WTC11 (cell line): ENCODE results near the gene DPP4. TPM values are rescaled to one million over a fixed set of nuclear protein-coding genes. Genes with fewer than 3 reads are reported as not detected.

Experiments
- ATAC-seq: fragments of 200-7000 bp; cut with Tn5 transposase; 2 replicates; pipeline ENCODE4 v1.10.0; 2021; ENCODE audit warnings: mild to moderate bottlenecking, moderate library complexity
- CTCF ChIA-PET: fragments of 300-600 bp; sonication (Branson Sonifier 250); formaldehyde crosslinking; loops from one replicate; lab custom pipeline; 2021; ENCODE audit warnings: antibody characterized with exemption; lab: Charles Lee
- POLR2A ChIA-PET: fragments of 350-600 bp; sonication (Branson Sonifier 250); formaldehyde crosslinking; loops from one replicate; lab custom pipeline; 2021; ENCODE audit warnings: antibody characterized with exemption; lab: Charles Lee
- DNase-seq: peaks from one replicate; pipeline ENCODE4 v3.0.0; 2021; ENCODE audit warnings: low spot score
- H3K27ac Mint-ChIP-seq: 2 replicates; pipeline ENCODE4 v1.8.0; 2021; ENCODE audit warnings: mixed read lengths
- H3K27me3 Mint-ChIP-seq: 2 replicates; pipeline ENCODE4 v1.8.0; 2021; ENCODE audit warnings: low read depth, mild to moderate bottlenecking, moderate library complexity, mixed read lengths
- H3K36me3 Mint-ChIP-seq: 2 replicates; pipeline ENCODE4 v1.8.0; 2021; ENCODE audit warnings: mixed read lengths
- H3K4me1 Mint-ChIP-seq: 2 replicates; pipeline ENCODE4 v1.8.0; 2022; ENCODE audit warnings: mixed read lengths
- H3K4me3 Mint-ChIP-seq: 2 replicates; pipeline ENCODE4 v1.8.0; 2021; ENCODE audit warnings: mild to moderate bottlenecking, moderate library complexity, mixed read lengths
- H3K9me3 Mint-ChIP-seq: 2 replicates; pipeline ENCODE4 v1.8.0; 2021; ENCODE audit warnings: mixed read lengths
- CREB1 ChIP-seq: sonication (generic); formaldehyde crosslinking; IDR thresholded peaks from 2 replicates; pipeline ENCODE4 v1.8.0; 2023; ENCODE audit warnings: mild to moderate bottlenecking, missing genetic modification reagents
- IRF2 ChIP-seq: sonication (generic); formaldehyde crosslinking; IDR thresholded peaks from 2 replicates; pipeline ENCODE4 v1.8.0; 2022; ENCODE audit warnings: low read depth, missing genetic modification reagents, borderline replicate concordance
- JAZF1 ChIP-seq: fragments of 250-450 bp; sonication (Bioruptor Pico); IDR thresholded peaks from 2 replicates; pipeline ENCODE4 v1.9.0; 2021; ENCODE audit warnings: moderate library complexity, mild to moderate bottlenecking, inconsistent platforms
- JUN ChIP-seq: sonication (generic); formaldehyde crosslinking; IDR thresholded peaks from 2 replicates; pipeline ENCODE4 v1.8.0; 2023; ENCODE audit warnings: mild to moderate bottlenecking, missing genetic modification reagents
- MYBL2 ChIP-seq: sonication (generic); formaldehyde crosslinking; IDR thresholded peaks from 2 replicates; pipeline ENCODE4 v1.8.1; 2023; ENCODE audit warnings: mild to moderate bottlenecking, moderate library complexity, missing genetic modification reagents
- NR2C2 ChIP-seq: sonication (generic); formaldehyde crosslinking; IDR thresholded peaks from 2 replicates; pipeline ENCODE4 v1.8.0; 2022; ENCODE audit warnings: mild to moderate bottlenecking, missing genetic modification reagents
- SOX15 ChIP-seq: fragments of 250-450 bp; sonication (Bioruptor Pico); IDR thresholded peaks from 2 replicates; pipeline ENCODE4 v1.9.0; 2021; ENCODE audit warnings: mild to moderate bottlenecking
- TEAD1 ChIP-seq: sonication (generic); formaldehyde crosslinking; IDR thresholded peaks from 2 replicates; pipeline ENCODE4 v1.8.0; 2022; ENCODE audit warnings: mild to moderate bottlenecking, missing genetic modification reagents
- TEAD4 ChIP-seq: sonication (generic); formaldehyde crosslinking; IDR thresholded peaks from 2 replicates; pipeline ENCODE4 v1.8.0; 2022; ENCODE audit warnings: mild to moderate bottlenecking, missing genetic modification reagents
- ZNF121 ChIP-seq: sonication (generic); formaldehyde crosslinking; IDR thresholded peaks from 2 replicates; pipeline ENCODE4 v1.8.0; 2023; ENCODE audit warnings: missing genetic modification reagents
- ZNF263 ChIP-seq: sonication (generic); formaldehyde crosslinking; IDR thresholded peaks from 2 replicates; pipeline ENCODE4 v1.8.1; 2022; ENCODE audit warnings: low read depth, mild to moderate bottlenecking, moderate library complexity, missing genetic modification reagents
- ZNF396 ChIP-seq: fragments of 250-450 bp; sonication (Bioruptor Pico); IDR thresholded peaks from 2 replicates; pipeline ENCODE4 v1.8.0; 2021; ENCODE audit warnings: mild to moderate bottlenecking, moderate library complexity, borderline replicate concordance
- total RNA-seq: library from RNA; stranded (reverse); gene quantifications from 3 replicates; pipeline ENCODE4 v1.2.3, GENCODE V29; 2021
- TF ChIP-seq, protein P1 (sequence below): fragments of 200-600 bp; IDR thresholded peaks from 2 replicates; pipeline ENCODE4 v1.8.0; 2022; ENCODE audit warnings: antibody characterized with exemption
- TF ChIP-seq, protein P2 (sequence below): fragments of 250-450 bp; sonication (Bioruptor Pico); IDR thresholded peaks from 2 replicates; pipeline ENCODE4 v1.9.0; 2021; ENCODE audit warnings: moderate library complexity, mild to moderate bottlenecking, inconsistent platforms, borderline replicate concordance
- TF ChIP-seq, protein P3 (sequence below): fragments of 250-450 bp; sonication (Bioruptor Pico); IDR thresholded peaks from 2 replicates; pipeline ENCODE4 v1.9.0; 2021; ENCODE audit warnings: mild to moderate bottlenecking
- TF ChIP-seq, protein P4 (sequence below): sonication (generic); formaldehyde crosslinking; IDR thresholded peaks from 2 replicates; pipeline ENCODE4 v1.8.1; 2023; ENCODE audit warnings: mild to moderate bottlenecking, missing genetic modification reagents
- TF ChIP-seq, protein P5 (sequence below): sonication (generic); formaldehyde crosslinking; IDR thresholded peaks from 2 replicates; pipeline ENCODE4 v1.8.1; 2023; ENCODE audit warnings: mild to moderate bottlenecking, missing genetic modification reagents
- TF ChIP-seq, protein P6 (sequence below): sonication (generic); formaldehyde crosslinking; IDR thresholded peaks from 2 replicates; pipeline ENCODE4 v1.8.1; 2023; ENCODE audit warnings: mild to moderate bottlenecking, missing genetic modification reagents, moderate library complexity
- TF ChIP-seq, protein P7 (sequence below): sonication (generic); formaldehyde crosslinking; IDR thresholded peaks from 2 replicates; pipeline ENCODE4 v1.8.0; 2022; ENCODE audit warnings: mild to moderate bottlenecking, missing genetic modification reagents
- TF ChIP-seq, protein P8 (sequence below): fragments of 250-450 bp; sonication (Bioruptor Pico); conservative IDR thresholded peaks from 2 replicates; pipeline ENCODE4 v1.9.0; 2021; ENCODE audit warnings: mild to moderate bottlenecking
- TF ChIP-seq, protein P9 (sequence below): sonication (generic); formaldehyde crosslinking; IDR thresholded peaks from 2 replicates; pipeline ENCODE4 v1.8.0; 2022; ENCODE audit warnings: mild to moderate bottlenecking, missing genetic modification reagents

DPP4 gene
- total RNA-seq, 1 experiment from 2014 or later: 3.6 TPM

DNA sequence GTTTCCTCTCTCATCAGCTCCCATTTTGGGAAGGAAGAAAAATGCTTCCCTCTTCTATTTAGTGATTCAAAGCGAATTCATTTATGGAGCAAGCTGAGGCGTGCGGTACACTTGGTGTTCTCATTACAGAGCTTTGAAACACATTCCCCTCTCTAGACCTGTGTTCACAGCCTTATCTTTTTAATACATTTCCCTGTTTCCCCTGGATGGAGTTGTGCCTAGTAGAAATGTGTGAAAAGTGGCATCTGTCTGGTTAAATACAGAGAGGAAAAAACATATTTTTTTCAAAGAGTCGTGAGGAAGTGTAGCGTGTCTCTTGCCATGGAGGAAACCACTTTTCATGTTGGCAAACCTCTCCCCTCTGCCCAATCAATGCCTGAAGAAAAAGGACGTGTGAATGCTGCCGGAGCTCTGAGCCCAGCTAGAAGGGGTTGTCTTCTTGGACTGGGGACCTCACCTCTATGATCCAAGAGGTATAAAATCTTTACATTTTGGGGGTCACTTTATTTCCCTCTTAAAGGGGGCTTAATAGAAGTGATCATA, 52.4 kb downstream of the DPP4 start:
- no peak overlapping the region for H3K4me3 Mint-ChIP-seq
- H3K27me3 Mint-ChIP-seq: no peaks in the 10 kb centered on the region
- no peaks in the 10 kb centered on the region for H3K9me3 Mint-ChIP-seq
- DNase-seq (no peak), ATAC-seq (no peak)
- no peak for TF ChIP-seq ZNF396 (CRISPR knock-in tag)
- TF ChIP-seq, protein P1, sequence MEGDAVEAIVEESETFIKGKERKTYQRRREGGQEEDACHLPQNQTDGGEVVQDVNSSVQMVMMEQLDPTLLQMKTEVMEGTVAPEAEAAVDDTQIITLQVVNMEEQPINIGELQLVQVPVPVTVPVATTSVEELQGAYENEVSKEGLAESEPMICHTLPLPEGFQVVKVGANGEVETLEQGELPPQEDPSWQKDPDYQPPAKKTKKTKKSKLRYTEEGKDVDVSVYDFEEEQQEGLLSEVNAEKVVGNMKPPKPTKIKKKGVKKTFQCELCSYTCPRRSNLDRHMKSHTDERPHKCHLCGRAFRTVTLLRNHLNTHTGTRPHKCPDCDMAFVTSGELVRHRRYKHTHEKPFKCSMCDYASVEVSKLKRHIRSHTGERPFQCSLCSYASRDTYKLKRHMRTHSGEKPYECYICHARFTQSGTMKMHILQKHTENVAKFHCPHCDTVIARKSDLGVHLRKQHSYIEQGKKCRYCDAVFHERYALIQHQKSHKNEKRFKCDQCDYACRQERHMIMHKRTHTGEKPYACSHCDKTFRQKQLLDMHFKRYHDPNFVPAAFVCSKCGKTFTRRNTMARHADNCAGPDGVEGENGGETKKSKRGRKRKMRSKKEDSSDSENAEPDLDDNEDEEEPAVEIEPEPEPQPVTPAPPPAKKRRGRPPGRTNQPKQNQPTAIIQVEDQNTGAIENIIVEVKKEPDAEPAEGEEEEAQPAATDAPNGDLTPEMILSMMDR: no peak
- no peak for TF ChIP-seq IRF2 (CRISPR knock-in tag)
- TF ChIP-seq JUN: no peak
- TF ChIP-seq, protein P2, sequence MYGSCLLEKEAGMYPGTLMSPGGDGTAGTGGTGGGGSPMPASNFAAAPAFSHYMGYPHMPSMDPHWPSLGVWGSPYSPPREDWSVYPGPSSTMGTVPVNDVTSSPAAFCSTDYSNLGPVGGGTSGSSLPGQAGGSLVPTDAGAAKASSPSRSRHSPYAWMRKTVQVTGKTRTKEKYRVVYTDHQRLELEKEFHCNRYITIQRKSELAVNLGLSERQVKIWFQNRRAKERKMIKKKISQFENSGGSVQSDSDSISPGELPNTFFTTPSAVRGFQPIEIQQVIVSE: no peak
- no peak for TF ChIP-seq TEAD4
- TF ChIP-seq, protein P3, sequence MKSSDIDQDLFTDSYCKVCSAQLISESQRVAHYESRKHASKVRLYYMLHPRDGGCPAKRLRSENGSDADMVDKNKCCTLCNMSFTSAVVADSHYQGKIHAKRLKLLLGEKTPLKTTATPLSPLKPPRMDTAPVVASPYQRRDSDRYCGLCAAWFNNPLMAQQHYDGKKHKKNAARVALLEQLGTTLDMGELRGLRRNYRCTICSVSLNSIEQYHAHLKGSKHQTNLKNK: no peak
- no peak for TF ChIP-seq SOX15
- TF ChIP-seq TEAD1 (CRISPR knock-in tag): no peak
- TF ChIP-seq, protein P4, sequence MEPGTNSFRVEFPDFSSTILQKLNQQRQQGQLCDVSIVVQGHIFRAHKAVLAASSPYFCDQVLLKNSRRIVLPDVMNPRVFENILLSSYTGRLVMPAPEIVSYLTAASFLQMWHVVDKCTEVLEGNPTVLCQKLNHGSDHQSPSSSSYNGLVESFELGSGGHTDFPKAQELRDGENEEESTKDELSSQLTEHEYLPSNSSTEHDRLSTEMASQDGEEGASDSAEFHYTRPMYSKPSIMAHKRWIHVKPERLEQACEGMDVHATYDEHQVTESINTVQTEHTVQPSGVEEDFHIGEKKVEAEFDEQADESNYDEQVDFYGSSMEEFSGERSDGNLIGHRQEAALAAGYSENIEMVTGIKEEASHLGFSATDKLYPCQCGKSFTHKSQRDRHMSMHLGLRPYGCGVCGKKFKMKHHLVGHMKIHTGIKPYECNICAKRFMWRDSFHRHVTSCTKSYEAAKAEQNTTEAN: no peak
- TF ChIP-seq, protein P5, sequence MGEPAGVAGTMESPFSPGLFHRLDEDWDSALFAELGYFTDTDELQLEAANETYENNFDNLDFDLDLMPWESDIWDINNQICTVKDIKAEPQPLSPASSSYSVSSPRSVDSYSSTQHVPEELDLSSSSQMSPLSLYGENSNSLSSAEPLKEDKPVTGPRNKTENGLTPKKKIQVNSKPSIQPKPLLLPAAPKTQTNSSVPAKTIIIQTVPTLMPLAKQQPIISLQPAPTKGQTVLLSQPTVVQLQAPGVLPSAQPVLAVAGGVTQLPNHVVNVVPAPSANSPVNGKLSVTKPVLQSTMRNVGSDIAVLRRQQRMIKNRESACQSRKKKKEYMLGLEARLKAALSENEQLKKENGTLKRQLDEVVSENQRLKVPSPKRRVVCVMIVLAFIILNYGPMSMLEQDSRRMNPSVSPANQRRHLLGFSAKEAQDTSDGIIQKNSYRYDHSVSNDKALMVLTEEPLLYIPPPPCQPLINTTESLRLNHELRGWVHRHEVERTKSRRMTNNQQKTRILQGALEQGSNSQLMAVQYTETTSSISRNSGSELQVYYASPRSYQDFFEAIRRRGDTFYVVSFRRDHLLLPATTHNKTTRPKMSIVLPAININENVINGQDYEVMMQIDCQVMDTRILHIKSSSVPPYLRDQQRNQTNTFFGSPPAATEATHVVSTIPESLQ (CRISPR knock-in tag): no peak
- TF ChIP-seq, protein P6, sequence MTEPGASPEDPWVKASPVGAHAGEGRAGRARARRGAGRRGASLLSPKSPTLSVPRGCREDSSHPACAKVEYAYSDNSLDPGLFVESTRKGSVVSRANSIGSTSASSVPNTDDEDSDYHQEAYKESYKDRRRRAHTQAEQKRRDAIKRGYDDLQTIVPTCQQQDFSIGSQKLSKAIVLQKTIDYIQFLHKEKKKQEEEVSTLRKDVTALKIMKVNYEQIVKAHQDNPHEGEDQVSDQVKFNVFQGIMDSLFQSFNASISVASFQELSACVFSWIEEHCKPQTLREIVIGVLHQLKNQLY (CRISPR knock-in tag): no peak
- no peak for TF ChIP-seq JAZF1 (CRISPR knock-in tag)
- no peak for TF ChIP-seq MYBL2 (CRISPR knock-in tag)
- TF ChIP-seq, protein P7, sequence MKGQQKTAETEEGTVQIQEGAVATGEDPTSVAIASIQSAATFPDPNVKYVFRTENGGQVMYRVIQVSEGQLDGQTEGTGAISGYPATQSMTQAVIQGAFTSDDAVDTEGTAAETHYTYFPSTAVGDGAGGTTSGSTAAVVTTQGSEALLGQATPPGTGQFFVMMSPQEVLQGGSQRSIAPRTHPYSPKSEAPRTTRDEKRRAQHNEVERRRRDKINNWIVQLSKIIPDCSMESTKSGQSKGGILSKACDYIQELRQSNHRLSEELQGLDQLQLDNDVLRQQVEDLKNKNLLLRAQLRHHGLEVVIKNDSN: no peak
- no peak for TF ChIP-seq CREB1
- H3K27ac Mint-ChIP-seq: no peak overlapping the region
- POLR2A ChIA-PET: no interaction called here
- CTCF ChIA-PET: no interaction called here
- H3K36me3 Mint-ChIP-seq: no peaks in the 10 kb centered on the region
- peaks cover 14% of the 10 kb centered on the region for H3K4me1 Mint-ChIP-seq

DNA sequence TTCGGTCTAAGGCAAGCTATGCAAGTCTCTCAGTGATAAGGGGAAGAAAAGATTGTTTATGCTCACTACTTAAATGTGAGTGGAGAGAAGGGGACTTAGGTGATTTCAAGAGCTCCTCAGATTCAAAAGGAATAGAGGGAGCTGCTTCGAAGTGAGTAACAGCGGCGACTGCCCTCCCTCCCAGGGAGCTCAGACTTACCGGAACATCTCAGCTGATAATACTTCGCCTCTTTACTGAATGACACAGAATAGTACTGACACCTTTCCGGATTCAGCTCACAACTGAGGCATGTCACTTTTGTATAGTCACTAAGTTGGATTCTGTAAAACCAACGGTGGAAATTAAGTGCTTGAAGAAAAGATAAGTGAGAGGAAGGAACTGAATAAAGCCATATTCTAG, 55.5 kb downstream of the DPP4 start:
- H3K4me1 Mint-ChIP-seq: peaks cover 10% of the 10 kb centered on the region
- no peak for DNase-seq

More for the DNA sequence above, 55.5 kb downstream of the DPP4 start:
- Mint-ChIP-seq H3K27me3 (no peaks in the 10 kb centered on the region), H3K9me3 (no peaks in the 10 kb centered on the region), H3K36me3 (no peaks in the 10 kb centered on the region), H3K27ac (no peak overlapping the region), H3K4me3 (no peak overlapping the region)
- no peak for TF ChIP-seq IRF2 (CRISPR knock-in tag)
- TF ChIP-seq, protein P8, sequence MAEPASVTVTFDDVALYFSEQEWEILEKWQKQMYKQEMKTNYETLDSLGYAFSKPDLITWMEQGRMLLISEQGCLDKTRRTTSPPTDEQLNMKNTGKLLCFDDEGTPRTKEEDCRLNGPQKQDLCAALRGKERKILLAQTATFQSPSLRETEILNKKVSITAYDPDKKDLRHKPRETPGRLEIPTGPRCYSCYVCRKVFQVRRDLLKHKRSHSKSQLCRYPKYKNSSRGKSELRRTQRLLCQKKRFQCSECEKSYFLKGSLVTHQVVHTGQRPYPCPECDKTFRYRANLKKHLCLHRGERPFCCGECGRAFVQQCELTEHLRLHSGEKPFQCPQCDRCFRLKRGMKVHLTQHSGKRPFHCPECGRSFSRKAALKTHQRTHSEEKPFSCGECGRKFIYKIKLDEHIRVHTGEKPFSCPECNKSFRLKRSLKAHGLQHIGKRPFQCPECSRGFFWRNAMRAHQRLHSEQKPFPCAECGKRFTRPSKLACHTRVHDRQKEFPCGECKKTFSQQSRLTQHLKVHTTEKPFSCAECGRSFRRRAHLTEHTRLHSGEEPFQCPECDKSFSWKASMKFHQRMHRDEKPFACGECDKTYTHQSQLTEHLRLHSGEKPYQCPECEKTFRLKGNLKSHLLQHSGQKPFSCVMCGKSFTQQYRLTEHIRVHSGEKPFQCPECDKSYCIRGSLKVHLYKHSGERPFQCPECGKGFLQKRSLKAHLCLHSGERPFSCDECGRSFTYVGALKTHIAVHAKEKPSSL (CRISPR knock-in tag): no peak
- TF ChIP-seq, protein P9, sequence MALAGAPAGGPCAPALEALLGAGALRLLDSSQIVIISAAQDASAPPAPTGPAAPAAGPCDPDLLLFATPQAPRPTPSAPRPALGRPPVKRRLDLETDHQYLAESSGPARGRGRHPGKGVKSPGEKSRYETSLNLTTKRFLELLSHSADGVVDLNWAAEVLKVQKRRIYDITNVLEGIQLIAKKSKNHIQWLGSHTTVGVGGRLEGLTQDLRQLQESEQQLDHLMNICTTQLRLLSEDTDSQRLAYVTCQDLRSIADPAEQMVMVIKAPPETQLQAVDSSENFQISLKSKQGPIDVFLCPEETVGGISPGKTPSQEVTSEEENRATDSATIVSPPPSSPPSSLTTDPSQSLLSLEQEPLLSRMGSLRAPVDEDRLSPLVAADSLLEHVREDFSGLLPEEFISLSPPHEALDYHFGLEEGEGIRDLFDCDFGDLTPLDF (CRISPR knock-in tag): no peak
- TF ChIP-seq ZNF121 (CRISPR knock-in tag): no peak
- TF ChIP-seq, protein P1: no peak
- no peak for TF ChIP-seq ZNF263
- no peak for TF ChIP-seq NR2C2 (CRISPR knock-in tag)
- POLR2A ChIA-PET: no interaction called here
- ATAC-seq: no peak
- CTCF ChIA-PET: interaction anchor here (1.8 kb wide), 1 partner anchor 29 kb away, joined by 5 read pairs; no protein-coding TSS in a partner anchor
